K562 (cell line): ENCODE measurements around the gene LOXHD1. TPM values are rescaled to one million over a fixed set of nuclear protein-coding genes. Genes with fewer than 3 reads are reported as not detected.
A peak's percentile ranks its signal among the peaks of the same experiment; 100 is the strongest.

Source experiments
- ATAC-seq: fragments of 200-7000 bp; cut with Tn5 transposase; 3 replicates; pipeline ENCODE4 v1.9.1; 2020; ENCODE audit warnings: moderate library complexity
- BruUV-seq: library from RNA; stranded (reverse); fragments of 400-500 nt; replicated peaks from 2 replicates; lab custom pipeline; 2021; lab: Mats Ljungman, UMichigan
- CTCF ChIA-PET: fragments of 300-600 bp; formaldehyde crosslinking; extraction: SDS; loops from one replicate; lab custom pipeline; 2021; ENCODE audit warnings: low intra/inter-chr PET ratio; lab: Yijun Ruan, JAX
- POLR2A ChIA-PET: fragments of 300-600, 350-650 bp; sonication (Branson Sonifier 250); formaldehyde crosslinking; extraction: SDS; loops from one replicate; lab custom pipeline; 2021; ENCODE audit warnings: antibody characterized with exemption, inconsistent platforms; lab: Yijun Ruan, JAX
- DNase-seq, 4 experiments: peaks; one replicate each; pipeline versions ENCODE4 v3.0.0 to v3.0.0-alpha.2; 2011 to 2018; ENCODE audit warnings: low spot score in 3 of 4, mixed read lengths in 3 of 4; ENCODE audit errors: extremely low read depth in 1 of 4
- FAIRE-seq: peaks from 2 replicates; lab custom pipeline; 2011; peaks lifted over from hg19 to GRCh38; lab: Jason Lieb, UNC
- H2AFZ ChIP-seq: 2 replicates; pipeline ENCODE4 v1.6.0; 2011; ENCODE audit warnings: low read depth, low read length, control low read depth, inconsistent platforms
- H3K27ac ChIP-seq: fragments of 200-600 bp; 3 replicates; pipeline ENCODE4 v1.8.0; 2011; ENCODE audit warnings: low read depth, mild to moderate bottlenecking, control low read depth, inconsistent platforms, low read length, moderate library complexity, mixed read lengths; ENCODE audit errors: extremely low read depth
- H3K27me3 ChIP-seq, 2 experiments: fragments of 300-600 bp in 1 of 2; 2 replicates in 1 of 2; 3 replicates in 1 of 2; pipeline versions ENCODE4 v1.6.0 to v1.8.0; 2011; ENCODE audit warnings: inconsistent platforms in 2 of 2, low read length in 2 of 2, mild to moderate bottlenecking in 1 of 2, mixed read lengths in 1 of 2, moderate library complexity in 1 of 2; ENCODE audit not compliant: control insufficient read depth in 2 of 2, insufficient read depth in 2 of 2
- H3K36me3 ChIP-seq: fragments of 300-600 bp; 3 replicates; pipeline ENCODE4 v1.8.0; 2011; ENCODE audit warnings: mild to moderate bottlenecking, low read length, inconsistent platforms; ENCODE audit not compliant: control insufficient read depth, insufficient read depth
- H3K4me1 ChIP-seq, 2 experiments: fragments of 200-600 bp in 1 of 2; replicated peaks in 1 of 2; 2 replicates in 1 of 2; 3 replicates in 1 of 2; pipeline versions ENCODE4 v1.5.1 to v1.8.0; 2011; ENCODE audit warnings: inconsistent platforms in 2 of 2, low read length in 2 of 2, mild to moderate bottlenecking in 1 of 2, mixed read lengths in 1 of 2, moderate library complexity in 1 of 2; ENCODE audit not compliant: control insufficient read depth in 2 of 2, insufficient read depth in 2 of 2
- H3K4me2 ChIP-seq: 2 replicates; pipeline ENCODE4 v1.6.1; 2011; ENCODE audit warnings: low read length, control low read depth, inconsistent platforms, mixed read lengths; ENCODE audit not compliant: insufficient read depth
- H3K4me3 ChIP-seq: fragments of 200-600 bp; sonication (generic), shearing (Covaris generic); 2 replicates; pipeline ENCODE4 v1.5.1; 2016; ENCODE audit warnings: control low read depth, inconsistent platforms
- H3K79me2 ChIP-seq: fragments of 200-600 bp; 3 replicates; pipeline ENCODE4 v1.8.0; 2011; ENCODE audit warnings: low read length, inconsistent platforms; ENCODE audit not compliant: control insufficient read depth, insufficient read depth
- H3K9ac ChIP-seq, 2 experiments: 2 replicates each; pipeline versions ENCODE4 v1.6.0 to v1.6.1; 2011; ENCODE audit warnings: low read depth in 2 of 2, low read length in 2 of 2, control low read depth in 1 of 2, inconsistent platforms in 1 of 2, mild to moderate bottlenecking in 1 of 2, mixed read lengths in 1 of 2; ENCODE audit not compliant: insufficient read depth in 1 of 2
- H3K9me1 ChIP-seq: one replicate; pipeline ENCODE4 v1.6.0; 2011; ENCODE audit warnings: inconsistent platforms, mild to moderate bottlenecking, low read length, moderate library complexity; ENCODE audit not compliant: control insufficient read depth, insufficient read depth
- H3K9me3 ChIP-seq: replicated peaks from 2 replicates; pipeline ENCODE4 v1.5.1; 2011; ENCODE audit warnings: low read depth, low read length, inconsistent platforms; ENCODE audit not compliant: control insufficient read depth, insufficient read depth
- H4K20me1 ChIP-seq: replicated peaks from 2 replicates; pipeline ENCODE4 v1.6.1; 2011; ENCODE audit warnings: low read length, inconsistent platforms, mixed read lengths; ENCODE audit not compliant: control insufficient read depth, insufficient read depth
- ARHGAP35 ChIP-seq: fragments of 450-650 bp; IDR thresholded peaks from 2 replicates; pipeline ENCODE4 v1.6.1; 2018; ENCODE audit not compliant: partially characterized antibody
- BHLHE40 ChIP-seq: IDR thresholded peaks from 2 replicates; pipeline ENCODE4 v1.6.1; 2011; ENCODE audit warnings: low read length, improper control_type of control experiment
- BRD9 ChIP-seq: fragments of 450-650 bp; IDR thresholded peaks from 2 replicates; pipeline ENCODE4 v1.6.1; 2018; ENCODE audit warnings: low read depth; ENCODE audit not compliant: partially characterized antibody
- DEAF1 ChIP-seq: fragments of 450-650 bp; formaldehyde crosslinking; IDR thresholded peaks from 2 replicates; pipeline ENCODE4 v1.4.0; 2020; ENCODE audit warnings: mild to moderate bottlenecking, moderate library complexity
- HBP1 ChIP-seq: fragments of 450-650 bp; formaldehyde crosslinking; IDR thresholded peaks from 2 replicates; pipeline ENCODE4 v1.4.0; 2022; ENCODE audit warnings: missing genetic modification characterization
- KHSRP ChIP-seq: fragments of 450-650 bp; IDR thresholded peaks from 2 replicates; pipeline ENCODE4 v1.6.1; 2017
- KLF10 ChIP-seq: fragments of 250-450 bp; sonication (Bioruptor Pico); IDR thresholded peaks from 2 replicates; pipeline ENCODE4 v1.6.1; 2021; ENCODE audit warnings: matching md5 sums
- MTA3 ChIP-seq: fragments of 450-650 bp; formaldehyde crosslinking; IDR thresholded peaks from 2 replicates; pipeline ENCODE4 v1.6.1; 2017; ENCODE audit warnings: mild to moderate bottlenecking, borderline replicate concordance
- NFE2 ChIP-seq: IDR thresholded peaks from 2 replicates; pipeline ENCODE4 v1.6.1; 2014; ENCODE audit warnings: antibody characterized with exemption, low read depth
- PKNOX1 ChIP-seq: fragments of 450-650 bp; IDR thresholded peaks from 2 replicates; pipeline ENCODE4 v1.6.1; 2016
- STAT5A ChIP-seq: IDR thresholded peaks from 2 replicates; pipeline ENCODE4 v1.6.1; 2012; ENCODE audit warnings: low read length, inconsistent platforms, borderline replicate concordance
- ZNF165 ChIP-seq: fragments of 250-450 bp; sonication (Bioruptor Pico); IDR thresholded peaks from 2 replicates; pipeline ENCODE4 v1.4.0; 2020; ENCODE audit warnings: borderline replicate concordance
- ZNF239 ChIP-seq: fragments of 250-450 bp; sonication (Bioruptor Pico); IDR thresholded peaks from 2 replicates; pipeline ENCODE4 v1.4.0; 2020; ENCODE audit warnings: mild to moderate bottlenecking
- ZNF436 ChIP-seq: fragments of 250-450, 450-650 bp; sonication (Bioruptor Pico); formaldehyde crosslinking; IDR thresholded peaks from 2 replicates; pipeline ENCODE4 v1.7.0; 2020; ENCODE audit warnings: mild to moderate bottlenecking
- ZNF699 ChIP-seq: fragments of 250-450 bp; sonication (Bioruptor Pico); IDR thresholded peaks from 2 replicates; pipeline ENCODE4 v1.8.0; 2021; ENCODE audit warnings: mild to moderate bottlenecking, moderate library complexity; ENCODE audit not compliant: insufficient replicate concordance
- ZNF766 ChIP-seq: fragments of 200-800 bp; sonication (Bioruptor generic); conservative IDR thresholded peaks from 2 replicates; pipeline ENCODE4 v1.6.1; 2016; ENCODE audit warnings: missing genetic modification characterization, missing compliant biosample characterization
- WGBS: fragments of 100-300 bp; shearing (Covaris generic); methylation state at CpG from one replicate; pipeline ENCODE4 v1.1.6; 2016; ENCODE audit warnings: low coverage, mixed read lengths; ENCODE audit not compliant: insufficient coverage; ENCODE audit errors: missing lambda C conversion rate; 5-methylcytosine and 5-hydroxymethylcytosine counted together
- in situ Hi-C: fragments of 300-500 bp; cut with MboI; formaldehyde crosslinking; loops from 4 replicates; pipeline ENCODE4 v1.15.0; 2018; ENCODE audit warnings: inconsistent platforms, mixed read lengths
- intact Hi-C: fragments of 100-400 bp; cut with micrococcal nuclease; formaldehyde crosslinking; loops from 2 replicates; pipeline ENCODE4 v1.14.2; 2022
- polyA plus RNA-seq, 8 experiments: library from polyadenylated mRNA; depleted of rRNA in 4 of 8; stranded (reverse) in 5 of 8; unstranded in 3 of 8; fragments of >200 nt; fragmentation: Nextera tagmentation in 2 of 8; fragmentation: Illumina TruSeq in 1 of 8; extraction: Ambion mirVana in 2 of 8; extraction: Trizol in 1 of 8; gene quantifications; 2 replicates each; pipeline versions ENCODE4 v1.2.1 to v1.2.3, GENCODE V29; 2011 to 2014; ENCODE audit warnings: inconsistent platforms in 1 of 8, missing spikeins in 1 of 8
- total RNA-seq, 7 experiments: library from RNA; depleted of rRNA in 6 of 7; stranded (reverse); fragments of >200 nt in 6 of 7; fragmentation: Illumina TruSeq in 2 of 7; extraction: Trizol in 2 of 7; gene quantifications; 2 replicates each; pipeline versions ENCODE4 v1.2.1 to v1.2.3, GENCODE V29; 2011 to 2021; ENCODE audit warnings: low replicate concordance in 1 of 7

Gene LOXHD1
- total and polyA plus RNA-seq, 9 of the 15 experiments (the other 6 are each of a cell fraction or from before 2014, with no cell fraction given): not detected

- peak; percentile 45; the same call in 1 of the 2 replicates for TF ChIP-seq DEAF1 (CRISPR knock-in tag)
Observed at GRCh38 chr18:46555724-46556123, 101.3 kb downstream of the LOXHD1 start (continued).

- Histone ChIP-seq H4K20me1 (no peaks in the 10 kb centered on the region), H3K4me3 (no peak overlapping the region), H3K36me3 (no peaks in the 10 kb centered on the region), H3K79me2 (no peaks in the 10 kb centered on the region), H3K4me2 (no peak overlapping the region), H2AFZ (no peak overlapping the region), H3K9ac (no peak overlapping the region), H3K9me3 (no peaks in the 10 kb centered on the region), H3K4me1 (no peaks in the 10 kb centered on the region), H3K9me1 (no peaks in the 10 kb centered on the region), H3K27me3 (no peaks in the 10 kb centered on the region; a peak in 1 of 5 replicates), H3K27ac (no peak overlapping the region)
- ChIA-PET POLR2A (no interaction called here), CTCF (interaction anchor here (0.6 to 1.2 kb wide), 2 partner anchors 103 to 481 kb away, joined by 3 to 5 read pairs; no protein-coding TSS in a partner anchor)
- FAIRE-seq: no peak
- no peak for TF ChIP-seq BHLHE40
- TF ChIP-seq DEAF1 (CRISPR knock-in tag): no peak
- no peak for TF ChIP-seq ZNF699 (CRISPR knock-in tag)
- no peak for TF ChIP-seq KHSRP
- TF ChIP-seq NFE2: no peak
- no peak for TF ChIP-seq HBP1 (CRISPR knock-in tag)
- no peak for TF ChIP-seq PKNOX1
- no peak for TF ChIP-seq ZNF766 (CRISPR knock-in tag)
- no peak for TF ChIP-seq KLF10 (CRISPR knock-in tag)
- no peak for TF ChIP-seq ZNF436 (CRISPR knock-in tag)
- no peak for TF ChIP-seq ZNF165 (CRISPR knock-in tag)
- no peak for TF ChIP-seq MTA3
- no peak for TF ChIP-seq ARHGAP35
- TF ChIP-seq BRD9: no peak
- no peak for TF ChIP-seq STAT5A
- no peak for TF ChIP-seq ZNF239 (CRISPR knock-in tag)
- no peak for DNase-seq
- no peak for ATAC-seq
- intact Hi-C loops: loop anchor here (1.0 to 10.0 kb wide), 2 partner anchors 70 to 103 kb away; no protein-coding TSS in a partner anchor
- in situ Hi-C loops: no loop called here
- BruUV-seq: no TSS peak
- WGBS: 0% methylated on average over 2 of the region's 2 CpGs
Observed at GRCh38 chr18:46555213-46555612, 101.8 kb downstream of the LOXHD1 start.
